Measurements from ENCODE around the gene VPS11. TPM values are rescaled to one million over a fixed set of nuclear protein-coding genes. Genes with fewer than 3 reads are reported as not detected.
A peak's percentile ranks its signal among the peaks of the same experiment; 100 is the strongest.

VPS11 gene
- total and polyA plus RNA-seq, 10 of the 15 experiments (the other 5 are each of a cell fraction or from before 2014, with no cell fraction given) = 15.8 to 26.4 (median 24.5) TPM

GRCh38 chr11:119028346-119029068 is 39.1 kb upstream of the VPS11 start:
- H3K4me2 ChIP-seq (ENCODE audit: control insufficient read depth, insufficient read depth) = peak overlapping the region; percentile 85; the same call in 1 of the 2 replicates
- CTCF ChIA-PET = no interaction called here
- H3K27me3 ChIP-seq (replicated peaks in 1 of 2; ENCODE audit: control insufficient read depth in 2 of 2, insufficient read depth in 2 of 2, low read length in 1 of 2) = no peaks in the 10 kb centered on the region
- FAIRE-seq = no peak
- peaks cover 13% of the 10 kb centered on the region for H3K79me2 ChIP-seq (ENCODE audit: control insufficient read depth, insufficient read depth, low read length)
- 76% methylated on average over 9 of the region's 9 CpGs for WGBS (ENCODE audit: insufficient coverage, insufficient replicate concordance, low lambda C conversion rate, missing lambda C conversion rate)
- SMC1A ChIA-PET (ENCODE audit: uncharacterized antibody, unreplicated experiment) = interaction anchor here (0.5 to 4.9 kb wide), 4 partner anchors 11 to 296 kb away, joined by 3 to 40 read pairs (median 3); partner anchors contain the start of genes RPS25 and TRAPPC4
- no peak overlapping the region for H3K27ac ChIP-seq (ENCODE audit: control insufficient read depth, insufficient read depth)
- POLR2A ChIA-PET = interaction anchor here (0.6 to 2.3 kb wide), 6 partner anchors 10 to 88 kb away, joined by 3 to 9 read pairs (median 4); partner anchors contain the start of genes C2CD2L, CENATAC, RPS25 and TRAPPC4
- TF ChIP-seq POU2F2 (IDR thresholded peaks at IDR 0.05; ENCODE audit: borderline replicate concordance, low read depth, low read length) = peak; percentile 24; the same call in 1 of the 3 replicates
- no peak for TF ChIP-seq EGR1 (IDR thresholded peaks at IDR 0.05; ENCODE audit: borderline replicate concordance in 1 of 2, low read depth in 2 of 2, low read length in 2 of 2)
- no peak for TF ChIP-seq RELA (IDR thresholded peaks at IDR 0.05; ENCODE audit: borderline replicate concordance, partially characterized antibody)
- no peaks in the 10 kb centered on the region for H4K20me1 ChIP-seq (ENCODE audit: control insufficient read depth, insufficient read depth)
- peaks cover 14% of the 10 kb centered on the region for H3K4me1 ChIP-seq (ENCODE audit: control insufficient read depth, insufficient read depth, low read length)
- H3K36me3 ChIP-seq (ENCODE audit: control insufficient read depth in 2 of 2, insufficient read depth in 2 of 2, low read length in 1 of 2) = peaks cover 4 to 5% of the 10 kb centered on the region in 2 experiments; a peak in 3 of 4 replicates
- H3K9ac ChIP-seq (ENCODE audit: control insufficient read depth, insufficient read depth, low read length) = no peak overlapping the region
- BruUV-seq (replicated peaks) = no TSS peak
- no peak for DNase-seq (ENCODE audit: low read depth, low spot score)
- no peak for ATAC-seq
- intact Hi-C loops (cut with micrococcal nuclease; ENCODE audit: unreplicated experiment) (no loop called here), in situ Hi-C loops (cut with MboI) (no loop called here)
- H3K9me3 ChIP-seq (replicated peaks; ENCODE audit: control insufficient read depth, insufficient read depth, low read length) = no peaks in the 10 kb centered on the region
- H2AFZ ChIP-seq (ENCODE audit: control insufficient read depth, low read depth, low read length) = no peak overlapping the region
- RAD21 ChIA-PET (ENCODE audit: unreplicated experiment) = interaction anchor here (0.7 kb wide), 1 partner anchor 28 kb away, joined by 3 read pairs; no protein-coding TSS in a partner anchor
- no peak overlapping the region; the same call in none of the 2 replicates for H3K4me3 ChIP-seq

DNA sequence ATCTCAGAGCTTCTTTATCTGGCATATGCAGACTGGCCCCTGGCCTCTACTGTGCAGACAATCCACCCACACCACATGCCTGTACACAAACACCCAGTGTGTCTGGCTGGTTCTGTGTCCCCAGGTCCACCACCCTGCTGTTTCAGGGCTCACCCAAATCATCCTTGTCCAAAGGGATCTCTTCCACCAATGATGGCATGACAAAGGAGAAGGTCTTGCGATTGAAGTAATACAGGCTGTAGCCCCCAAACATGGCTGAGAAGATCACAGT is 38.6 kb upstream of the VPS11 start:
- Histone ChIP-seq H2AFZ (ENCODE audit: control insufficient read depth, low read depth, low read length) (no peak overlapping the region), H4K20me1 (ENCODE audit: control insufficient read depth, insufficient read depth) (no peaks in the 10 kb centered on the region), H3K9me3 (replicated peaks; ENCODE audit: control insufficient read depth, insufficient read depth, low read length) (no peaks in the 10 kb centered on the region), H3K79me2 (ENCODE audit: control insufficient read depth, insufficient read depth, low read length) (peaks cover 13% of the 10 kb centered on the region), H3K4me2 (ENCODE audit: control insufficient read depth, insufficient read depth) (peak overlapping the region; percentile 85), H3K4me3 (peak overlapping the region; percentile 78), H3K36me3 (ENCODE audit: control insufficient read depth in 2 of 2, insufficient read depth in 2 of 2, low read length in 1 of 2) (peaks cover 4 to 5% of the 10 kb centered on the region in 2 experiments; a peak in 3 of 4 replicates), H3K9ac (ENCODE audit: control insufficient read depth, insufficient read depth, low read length) (peak overlapping the region; percentile 74; the same call in 1 of the 2 replicates), H3K27me3 (replicated peaks in 1 of 2; ENCODE audit: control insufficient read depth in 2 of 2, insufficient read depth in 2 of 2, low read length in 1 of 2) (no peaks in the 10 kb centered on the region), H3K27ac (ENCODE audit: control insufficient read depth, insufficient read depth) (peak overlapping the region; percentile 80; the same call in 1 of the 2 replicates), H3K4me1 (ENCODE audit: control insufficient read depth, insufficient read depth, low read length) (peaks cover 14% of the 10 kb centered on the region)
- intact Hi-C loops (cut with micrococcal nuclease; ENCODE audit: unreplicated experiment) = no loop called here
- 94% methylated on average over 1 of the region's 1 CpG for WGBS (ENCODE audit: insufficient coverage, insufficient replicate concordance, low lambda C conversion rate, missing lambda C conversion rate)
- no peak for DNase-seq (ENCODE audit: low read depth, low spot score)
- no peak for FAIRE-seq
- SMC1A ChIA-PET (ENCODE audit: uncharacterized antibody, unreplicated experiment) = interaction anchor here (0.5 to 4.9 kb wide), 4 partner anchors 12 to 295 kb away, joined by 3 to 40 read pairs (median 3); partner anchors contain the start of genes RPS25 and TRAPPC4
- ATAC-seq = no peak
- POLR2A ChIA-PET = interaction anchor here (0.6 to 3.0 kb wide), 8 partner anchors 10 to 78 kb away, joined by 3 to 14 read pairs (median 6); partner anchors contain the start of genes C2CD2L, CENATAC, HYOU1 and RPS25
- in situ Hi-C loops (cut with MboI) = no loop called here
- no TSS peak for BruUV-seq (replicated peaks)
- RAD21 ChIA-PET (ENCODE audit: unreplicated experiment) = interaction anchor here (0.7 to 1.4 kb wide), 2 partner anchors 28 to 32 kb away, joined by 3 read pairs; no protein-coding TSS in a partner anchor
- CTCF ChIA-PET = interaction anchor here (1.6 kb wide), 1 partner anchor 9 kb away, joined by 16 read pairs; the partner anchor contains the start of gene TRAPPC4
- TF ChIP-seq FOXK2 (IDR thresholded peaks at IDR 0.05) = no peak
- TF ChIP-seq SMC3 (IDR thresholded peaks at IDR 0.05; ENCODE audit: borderline replicate concordance, low read length) = no peak
- TF ChIP-seq NRF1 (conservative IDR thresholded peaks at IDR 0.05; ENCODE audit: low read depth, low read length) = no peak
- TF ChIP-seq NFIC (IDR thresholded peaks at IDR 0.05; ENCODE audit: low read depth, low read length) = no peak
- no peak for TF ChIP-seq RAD51 (IDR thresholded peaks at IDR 0.05)
- TF ChIP-seq MXI1 (IDR thresholded peaks at IDR 0.05; ENCODE audit: low read depth, low read length) = no peak
- TF ChIP-seq SMAD1 (IDR thresholded peaks at IDR 0.05; ENCODE audit: low read depth, partially characterized antibody) = no peak
- no peak for TF ChIP-seq POU2F2 (IDR thresholded peaks at IDR 0.05; ENCODE audit: borderline replicate concordance, low read depth, low read length)
- no peak for TF ChIP-seq FOS (IDR thresholded peaks at IDR 0.05; ENCODE audit: borderline replicate concordance, extremely low read depth, insufficient read length)
- no peak for TF ChIP-seq SMARCA5 (IDR thresholded peaks at IDR 0.05)
- TF ChIP-seq, protein P1, sequence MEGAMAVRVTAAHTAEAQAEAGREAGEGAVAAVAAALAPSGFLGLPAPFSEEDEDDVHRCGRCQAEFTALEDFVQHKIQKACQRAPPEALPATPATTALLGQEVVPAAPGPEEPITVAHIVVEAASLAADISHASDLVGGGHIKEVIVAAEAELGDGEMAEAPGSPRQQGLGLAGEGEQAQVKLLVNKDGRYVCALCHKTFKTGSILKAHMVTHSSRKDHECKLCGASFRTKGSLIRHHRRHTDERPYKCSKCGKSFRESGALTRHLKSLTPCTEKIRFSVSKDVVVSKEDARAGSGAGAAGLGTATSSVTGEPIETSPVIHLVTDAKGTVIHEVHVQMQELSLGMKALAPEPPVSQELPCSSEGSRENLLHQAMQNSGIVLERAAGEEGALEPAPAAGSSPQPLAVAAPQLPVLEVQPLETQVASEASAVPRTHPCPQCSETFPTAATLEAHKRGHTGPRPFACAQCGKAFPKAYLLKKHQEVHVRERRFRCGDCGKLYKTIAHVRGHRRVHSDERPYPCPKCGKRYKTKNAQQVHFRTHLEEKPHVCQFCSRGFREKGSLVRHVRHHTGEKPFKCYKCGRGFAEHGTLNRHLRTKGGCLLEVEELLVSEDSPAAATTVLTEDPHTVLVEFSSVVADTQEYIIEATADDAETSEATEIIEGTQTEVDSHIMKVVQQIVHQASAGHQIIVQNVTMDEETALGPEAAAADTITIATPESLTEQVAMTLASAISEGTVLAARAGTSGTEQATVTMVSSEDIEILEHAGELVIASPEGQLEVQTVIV (IDR thresholded peaks at IDR 0.05; ENCODE audit: borderline replicate concordance, partially characterized antibody) = no peak
- TF ChIP-seq BRCA1 (IDR thresholded peaks at IDR 0.05; ENCODE audit: low read depth, low read length) = no peak

All from GM12878 (cell line).